GM18498 (cell line): ENCODE measurements around the gene KCNN2.
"Not testable (repeated sequence)": the region's sequence is repeated elsewhere in the genome, so short reads cannot be mapped to it uniquely, and the experiment has no call there.

Source experiments
- ATAC-seq: cut with Tn5 transposase; IDR thresholded peaks from one replicate; pipeline ENCODE4 v1.9.1; 2021; ENCODE audit warnings: mild to moderate bottlenecking, moderate library complexity; ENCODE audit not compliant: unreplicated experiment

KCNN2 gene

GRCh38 chr5:114418176-114419066, 56.6 kb downstream of the KCNN2 start:
- peak; percentile 95 for ATAC-seq

DNA sequence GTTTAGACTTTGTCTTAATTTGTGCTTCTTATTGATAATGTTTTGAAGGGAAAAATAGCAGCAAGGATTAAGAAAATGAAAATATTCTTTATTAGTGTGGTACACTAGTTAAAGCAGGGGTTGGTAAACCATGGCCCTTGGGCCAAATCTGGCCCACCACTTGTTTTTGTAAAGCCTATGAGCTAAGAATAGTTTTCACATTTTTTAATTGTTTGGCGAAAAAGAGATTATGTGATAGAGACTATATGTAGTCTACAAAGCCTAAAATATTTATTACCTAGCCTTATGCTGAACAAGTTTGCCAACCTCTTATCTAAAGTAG, 57.2 kb downstream of the KCNN2 start:
- peak; percentile 37 for ATAC-seq

DNA sequence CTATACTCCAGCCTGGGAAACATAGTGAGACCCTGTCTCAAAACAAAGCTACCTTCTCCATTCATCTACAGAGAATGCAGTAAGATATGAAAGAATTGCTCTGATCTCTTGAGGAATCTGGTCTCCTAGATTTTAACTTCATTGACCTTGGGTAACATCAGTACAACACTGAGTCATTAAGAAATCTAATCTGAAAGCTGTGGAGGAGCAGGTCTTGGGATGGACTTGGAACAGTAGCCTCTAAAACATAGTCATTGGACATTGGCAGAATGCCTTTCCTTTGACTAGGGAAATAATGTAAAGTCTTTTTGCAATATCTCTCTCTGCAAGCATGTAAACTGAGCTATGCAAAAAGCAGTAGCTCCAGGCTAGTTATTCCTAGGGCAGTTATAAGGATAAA, 58.1 kb downstream of the KCNN2 start:
- no peak for ATAC-seq

DNA sequence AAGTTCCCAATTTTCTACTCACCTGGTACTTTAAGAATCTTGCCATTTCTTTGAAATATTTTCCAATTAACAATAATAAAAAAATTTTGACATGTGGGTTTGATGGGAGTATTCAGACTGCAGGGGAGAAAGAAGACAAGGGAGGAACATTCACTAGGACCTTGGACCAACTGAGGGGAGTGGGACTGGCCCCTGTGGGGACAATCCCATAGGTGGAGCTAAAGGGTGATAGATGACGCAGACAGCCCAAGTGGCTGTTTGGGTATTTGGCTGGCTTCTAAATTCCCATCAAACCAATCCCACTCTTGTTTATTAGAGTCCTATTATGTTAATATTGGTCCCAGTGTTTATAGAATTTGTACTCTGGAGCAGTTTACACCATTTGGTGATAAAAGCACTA, 65.3 kb downstream of the KCNN2 start:
- ATAC-seq, result no peak

GRCh38 chr5:114430532-114430931, 68.7 kb downstream of the KCNN2 start:
- ATAC-seq, result no peak

- not testable (repeated sequence) for ATAC-seq
These were observed 70.8 kb downstream of the KCNN2 start for GRCh38 chr5:114432684-114433083.

- ATAC-seq, result no peak
These were observed 72.7 kb downstream of the KCNN2 start for GRCh38 chr5:114434396-114435219.

DNA sequence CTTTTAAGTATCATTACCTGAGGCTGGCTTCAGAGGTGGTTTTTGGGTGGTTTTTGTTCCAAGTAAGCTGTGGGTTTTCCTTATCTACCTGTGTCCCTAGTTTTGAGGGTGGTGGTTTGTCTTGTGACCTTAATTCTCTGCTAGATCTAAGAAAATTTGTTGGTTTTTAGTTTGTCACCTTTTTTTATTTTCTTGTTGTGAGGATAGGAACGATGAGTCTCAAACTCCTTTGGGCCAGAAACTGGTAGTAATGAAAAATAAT, 73.3 kb downstream of the KCNN2 start:
- no peak for ATAC-seq

- ATAC-seq, result peak; percentile 91
These were observed 74.0 kb downstream of the KCNN2 start for GRCh38 chr5:114435885-114436299.

GRCh38 chr5:114437936-114438335, 76.1 kb downstream of the KCNN2 start:
- ATAC-seq, result no peak

DNA sequence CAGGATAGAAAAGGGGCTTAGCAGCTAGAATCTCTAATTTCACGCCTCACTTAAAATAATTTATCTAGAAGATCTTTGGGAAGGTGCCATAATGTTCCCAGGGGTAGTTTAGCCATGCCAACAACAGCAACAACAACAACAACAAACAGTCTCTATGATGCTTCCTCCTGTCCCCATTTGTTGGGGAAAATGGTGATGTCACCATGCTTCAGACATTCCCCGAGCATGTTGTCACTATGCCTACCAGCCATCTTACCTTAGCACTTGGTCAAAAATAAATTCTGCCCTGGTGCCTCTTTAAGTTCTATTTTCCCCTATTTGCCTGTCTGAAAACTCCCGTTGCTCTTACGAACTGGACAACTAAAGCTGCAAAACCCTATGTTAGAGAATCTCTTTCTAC, 76.6 kb downstream of the KCNN2 start:
- no peak for ATAC-seq

DNA sequence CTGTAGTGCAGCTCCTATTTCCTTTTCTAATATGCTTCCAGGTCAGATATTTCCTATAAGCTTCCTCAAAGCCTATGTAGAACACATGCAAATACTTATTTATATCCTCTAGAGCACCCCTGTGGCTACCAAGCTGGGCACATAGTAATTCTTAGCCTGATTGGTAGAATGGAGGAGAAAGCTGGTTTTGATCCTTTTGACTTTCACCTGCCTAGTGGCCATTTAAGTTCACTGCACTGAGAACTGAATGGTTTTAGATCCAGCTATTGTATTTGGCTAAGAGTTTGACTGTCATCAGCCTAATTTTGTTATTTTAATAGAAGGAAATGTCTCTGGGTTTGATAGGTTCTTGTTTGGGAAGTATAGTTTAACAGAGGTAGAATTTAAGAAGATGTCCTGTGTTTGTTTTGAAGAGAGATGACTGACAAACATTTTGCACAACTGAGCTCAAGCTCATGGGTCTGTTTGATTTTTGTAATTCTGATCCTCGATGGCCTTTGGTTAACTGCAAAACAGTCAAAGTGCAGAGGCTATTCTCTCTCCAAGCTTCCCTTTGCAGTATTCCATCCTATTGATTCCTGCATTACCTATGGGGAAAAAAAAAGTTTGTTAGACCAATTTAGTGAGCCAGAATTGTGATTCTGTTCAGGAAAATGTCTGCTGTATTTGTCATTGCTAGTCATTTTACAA, 85.4 kb downstream of the KCNN2 start:
- no peak for ATAC-seq

- no peak for ATAC-seq
These were observed 86.6 kb downstream of the KCNN2 start for GRCh38 chr5:114448481-114448880.

GRCh38 chr5:114449860-114450421, 88.1 kb downstream of the KCNN2 start:
- peak; percentile 99 for ATAC-seq

GRCh38 chr5:114450437-114450836, 88.6 kb downstream of the KCNN2 start:
- ATAC-seq, result no peak

DNA sequence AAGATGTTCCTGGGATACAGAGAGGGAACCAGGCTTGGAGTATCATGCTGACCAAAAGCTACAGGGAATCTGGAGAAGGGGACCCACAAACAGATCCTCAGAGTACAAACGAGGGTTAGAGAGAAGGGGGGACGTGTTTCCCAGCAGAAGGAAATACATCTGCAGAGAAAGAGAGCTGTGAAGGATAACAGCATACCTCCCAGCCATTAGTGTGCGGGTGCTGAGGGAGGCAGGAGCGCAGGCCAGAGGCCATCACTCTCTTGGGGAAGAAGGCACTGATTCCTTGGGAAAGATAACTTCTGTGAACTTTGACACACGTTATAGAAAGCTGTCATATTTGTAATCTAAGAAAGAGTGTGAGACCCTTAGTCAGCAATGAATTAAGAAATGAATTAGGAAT, 96.9 kb downstream of the KCNN2 start:
- no peak for ATAC-seq

GRCh38 chr5:114467171-114467570, 105.3 kb downstream of the KCNN2 start:
- ATAC-seq, result no peak

- no peak for ATAC-seq
These were observed 105.9 kb downstream of the KCNN2 start for GRCh38 chr5:114467729-114468128.

GRCh38 chr5:114469372-114469771, 107.5 kb downstream of the KCNN2 start:
- no peak for ATAC-seq

DNA sequence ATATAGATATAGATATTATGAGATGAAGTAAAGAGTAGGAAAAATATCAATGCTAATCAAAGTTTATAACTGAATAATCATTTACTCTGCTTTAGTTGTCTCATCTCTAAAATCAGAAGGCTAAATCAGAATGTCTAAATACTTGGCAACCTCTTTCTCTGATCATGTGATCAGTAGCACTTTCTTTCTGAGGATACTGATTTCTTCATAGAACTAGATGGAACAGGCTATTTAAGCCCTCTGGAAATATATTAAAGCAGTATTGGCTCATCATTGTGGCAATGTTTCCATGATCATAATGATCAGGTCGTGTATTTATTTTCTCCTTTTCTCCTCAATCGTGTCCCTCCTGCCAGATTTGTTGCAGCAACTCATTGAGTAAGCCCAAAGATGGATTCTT, 109.7 kb downstream of the KCNN2 start:
- ATAC-seq, result no peak

- ATAC-seq, result no peak
These were observed 111.7 kb downstream of the KCNN2 start for GRCh38 chr5:114473541-114473940.
